Thoracic aorta (tissue), 2 donors: ENCODE measurements around the gene LAIR2. TPM values are rescaled to one million over a fixed set of nuclear protein-coding genes. Genes with fewer than 3 reads are reported as not detected.
A peak's percentile ranks its signal among the peaks of the same experiment; 100 is the strongest.

Experiments
- ATAC-seq: fragments of 150-250 bp; one replicate; pipeline ENCODE4 v1.8.0; 2017; ENCODE audit warnings: low read depth; ENCODE audit not compliant: insufficient number of reproducible peaks, low FRiP score
- DNase-seq: peaks from one replicate; pipeline ENCODE4 v3.0.0-alpha.2; 2020; ENCODE audit warnings: low spot score
- H3K27ac ChIP-seq, 2 donors: fragments of 200-600 bp; sonication (generic); 1 replicate in 1 of 2; 2 replicates in 1 of 2; pipeline ENCODE4 v1.5.1; 2016; ENCODE audit warnings: mild to moderate bottlenecking in 2 of 2, moderate library complexity in 2 of 2
- H3K27me3 ChIP-seq: fragments of 200-600 bp; sonication (generic); replicated peaks from 2 replicates; pipeline ENCODE4 v1.6.0; 2016; ENCODE audit warnings: mild to moderate bottlenecking; ENCODE audit not compliant: insufficient read depth
- H3K36me3 ChIP-seq: fragments of 200-600 bp; sonication (generic); one replicate; pipeline ENCODE4 v1.5.1; 2016
- H3K4me1 ChIP-seq, 2 donors: fragments of 200-600 bp; sonication (generic); 1 replicate in 1 of 2; 2 replicates in 1 of 2; pipeline versions ENCODE4 v1.5.1 to v1.6.0; 2016; ENCODE audit warnings: low read depth in 2 of 2, mild to moderate bottlenecking in 1 of 2; ENCODE audit not compliant: control insufficient read depth in 1 of 2
- H3K4me3 ChIP-seq: fragments of 200-600 bp; sonication (generic); 2 replicates; pipeline ENCODE4 v1.5.1; 2016; ENCODE audit warnings: mild to moderate bottlenecking
- H3K9me3 ChIP-seq: fragments of 200-600 bp; sonication (generic); 2 replicates; pipeline ENCODE4 v1.5.1; 2016
- total RNA-seq, 2 donors: library from RNA; depleted of rRNA; stranded (reverse); fragments of >200 nt; gene quantifications; one replicate each; pipeline versions ENCODE4 v1.1.0 to v1.2.3, GENCODE V29; 2016
- TF ChIP-seq, protein P1 (sequence below): fragments of 200-600 bp; sonication (generic); IDR thresholded peaks from one replicate; pipeline ENCODE4 v1.5.1; 2019; ENCODE audit warnings: antibody characterized with exemption

Gene LAIR2
- total RNA-seq, 2 donors from 2014 or later = not detected

DNA sequence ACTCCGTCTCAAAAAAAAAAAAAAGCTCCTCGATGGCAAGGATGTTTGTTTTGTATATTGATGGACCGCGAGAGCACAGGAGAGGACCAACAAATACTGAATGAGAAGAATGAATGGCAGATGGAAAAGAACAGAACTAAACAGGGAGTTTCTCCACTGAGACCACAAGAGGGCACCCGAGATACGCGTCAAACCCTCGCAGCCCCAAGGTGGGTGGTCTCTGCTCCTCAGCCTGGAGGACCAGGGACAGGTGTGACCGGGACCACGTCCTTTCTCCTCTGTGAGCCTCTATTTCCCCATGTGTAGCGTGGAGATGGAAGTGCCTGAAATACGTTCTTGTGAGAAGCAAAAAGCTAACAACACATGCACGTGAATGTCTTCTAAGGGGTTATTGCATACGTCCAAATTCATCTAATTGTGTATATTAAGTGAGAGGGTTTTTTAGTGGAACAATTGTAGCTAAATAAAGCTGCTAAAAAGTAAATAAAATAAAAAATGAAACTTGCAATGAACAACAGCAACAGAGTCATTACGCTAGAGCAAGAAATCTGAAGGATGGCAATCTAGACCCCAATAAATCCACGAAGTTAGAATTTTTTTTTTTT lies 21.2 kb upstream of the LAIR2 start:
- ATAC-seq = no peak
- H3K9me3 ChIP-seq = no peaks in the 10 kb centered on the region
- TF ChIP-seq, protein P1, sequence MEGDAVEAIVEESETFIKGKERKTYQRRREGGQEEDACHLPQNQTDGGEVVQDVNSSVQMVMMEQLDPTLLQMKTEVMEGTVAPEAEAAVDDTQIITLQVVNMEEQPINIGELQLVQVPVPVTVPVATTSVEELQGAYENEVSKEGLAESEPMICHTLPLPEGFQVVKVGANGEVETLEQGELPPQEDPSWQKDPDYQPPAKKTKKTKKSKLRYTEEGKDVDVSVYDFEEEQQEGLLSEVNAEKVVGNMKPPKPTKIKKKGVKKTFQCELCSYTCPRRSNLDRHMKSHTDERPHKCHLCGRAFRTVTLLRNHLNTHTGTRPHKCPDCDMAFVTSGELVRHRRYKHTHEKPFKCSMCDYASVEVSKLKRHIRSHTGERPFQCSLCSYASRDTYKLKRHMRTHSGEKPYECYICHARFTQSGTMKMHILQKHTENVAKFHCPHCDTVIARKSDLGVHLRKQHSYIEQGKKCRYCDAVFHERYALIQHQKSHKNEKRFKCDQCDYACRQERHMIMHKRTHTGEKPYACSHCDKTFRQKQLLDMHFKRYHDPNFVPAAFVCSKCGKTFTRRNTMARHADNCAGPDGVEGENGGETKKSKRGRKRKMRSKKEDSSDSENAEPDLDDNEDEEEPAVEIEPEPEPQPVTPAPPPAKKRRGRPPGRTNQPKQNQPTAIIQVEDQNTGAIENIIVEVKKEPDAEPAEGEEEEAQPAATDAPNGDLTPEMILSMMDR = peak; percentile 37
- DNase-seq = no peak
- no peaks in the 10 kb centered on the region for H3K27me3 ChIP-seq
- H3K36me3 ChIP-seq = no peaks in the 10 kb centered on the region
- no peaks in the 10 kb centered on the region for H3K4me1 ChIP-seq
- H3K4me3 ChIP-seq = no peak overlapping the region
- H3K27ac ChIP-seq = no peak overlapping the region

DNA sequence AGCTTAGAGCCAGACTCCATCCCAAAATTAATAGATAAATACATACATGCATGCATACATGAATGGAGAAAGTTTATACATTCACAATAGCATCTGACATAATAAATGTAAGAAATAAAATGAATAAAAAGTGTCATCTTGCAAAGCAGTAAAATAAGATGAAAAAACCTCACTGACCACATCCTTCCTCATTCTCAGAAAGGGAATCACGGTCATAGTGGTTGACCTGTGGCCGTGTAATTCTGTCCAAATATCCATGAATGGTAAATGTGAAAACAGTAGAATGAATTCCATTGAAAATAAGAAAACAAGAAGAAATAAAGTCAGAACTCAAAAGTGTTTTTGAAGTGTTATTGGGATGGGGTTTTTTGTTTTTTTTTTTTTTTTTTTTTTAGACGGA lies 19.7 kb upstream of the LAIR2 start:
- Histone ChIP-seq H3K27me3 (no peaks in the 10 kb centered on the region), H3K4me3 (no peak overlapping the region), H3K9me3 (no peaks in the 10 kb centered on the region), H3K4me1 (no peaks in the 10 kb centered on the region), H3K36me3 (no peaks in the 10 kb centered on the region), H3K27ac (no peak overlapping the region)
- ATAC-seq (no peak), DNase-seq (no peak)
- TF ChIP-seq, protein P1 = no peak

DNA sequence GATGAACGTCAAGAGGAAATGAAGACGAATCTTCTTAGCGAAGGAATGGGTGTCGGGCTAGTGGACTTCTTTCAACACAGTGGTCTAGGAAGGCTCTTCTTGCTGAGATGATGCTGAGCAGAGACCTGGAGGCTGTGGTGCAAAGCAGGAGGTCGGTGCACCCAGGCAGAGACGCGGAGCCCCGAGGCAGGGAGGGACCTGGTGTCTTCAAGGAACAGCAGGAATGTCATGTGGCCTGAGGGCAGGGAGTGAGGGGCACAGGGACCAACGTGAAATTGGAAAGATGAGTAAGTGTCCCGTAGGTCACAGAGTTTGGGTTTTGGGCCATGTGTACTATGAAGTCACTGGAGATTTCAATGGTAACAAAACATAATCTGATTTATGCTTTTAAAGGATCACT lies 18.2 kb upstream of the LAIR2 start:
- no peak overlapping the region for H3K4me3 ChIP-seq
- TF ChIP-seq, protein P1 = no peak
- no peaks in the 10 kb centered on the region for H3K27me3 ChIP-seq
- no peak for DNase-seq
- no peaks in the 10 kb centered on the region for H3K9me3 ChIP-seq
- H3K4me1 ChIP-seq = no peaks in the 10 kb centered on the region
- H3K36me3 ChIP-seq = no peaks in the 10 kb centered on the region
- ATAC-seq = no peak
- no peak overlapping the region for H3K27ac ChIP-seq

DNA sequence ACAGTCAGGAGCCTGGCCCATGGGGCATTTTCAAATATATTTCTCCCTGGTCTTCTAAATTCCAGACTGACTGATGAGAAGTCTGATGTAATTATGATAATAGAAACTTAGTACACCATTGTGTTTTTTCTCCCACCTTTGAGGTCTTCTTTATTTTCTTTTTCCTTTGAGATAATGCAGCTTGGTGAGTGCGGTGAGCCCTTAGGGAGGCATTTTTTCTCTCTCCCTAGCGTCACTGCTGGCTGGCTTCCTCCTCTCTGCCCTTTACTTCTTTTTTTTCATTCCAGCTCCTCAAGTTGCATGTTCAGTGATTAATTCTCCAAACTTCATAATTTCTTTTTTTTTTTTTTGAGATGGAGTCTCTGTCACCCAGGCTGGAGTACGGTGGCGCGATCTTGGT lies 16.8 kb upstream of the LAIR2 start:
- ATAC-seq (no peak), DNase-seq (no peak)
- H3K27ac ChIP-seq = no peak overlapping the region
- no peak overlapping the region for H3K4me3 ChIP-seq
- no peaks in the 10 kb centered on the region for H3K9me3 ChIP-seq
- no peaks in the 10 kb centered on the region for H3K27me3 ChIP-seq
- TF ChIP-seq, protein P1 = no peak
- no peaks in the 10 kb centered on the region for H3K36me3 ChIP-seq
- no peaks in the 10 kb centered on the region for H3K4me1 ChIP-seq

DNA sequence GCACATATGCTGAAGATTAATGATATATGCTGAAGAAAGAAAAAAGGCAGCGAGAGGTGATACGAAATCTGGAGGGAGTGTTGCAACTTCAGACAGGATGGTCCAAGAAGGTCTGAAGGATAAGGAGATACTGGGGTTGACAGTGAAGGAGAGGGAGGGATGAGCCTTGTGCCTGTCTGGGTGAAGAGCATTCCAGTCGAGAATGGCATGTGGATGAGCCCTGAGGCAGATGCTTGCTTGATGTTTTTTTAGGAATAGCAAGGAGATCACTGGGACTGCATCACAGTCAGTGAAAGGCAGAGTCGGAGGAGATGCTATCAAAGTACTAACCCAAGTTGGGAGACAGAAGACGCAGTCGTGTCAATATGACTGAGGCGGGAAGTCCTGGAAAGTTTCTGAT lies 13.3 kb upstream of the LAIR2 start:
- TF ChIP-seq, protein P1 = no peak
- Histone ChIP-seq H3K27me3 (no peaks in the 10 kb centered on the region), H3K27ac (no peak overlapping the region), H3K4me3 (no peak overlapping the region), H3K4me1 (no peaks in the 10 kb centered on the region), H3K36me3 (no peaks in the 10 kb centered on the region), H3K9me3 (no peaks in the 10 kb centered on the region)
- DNase-seq (no peak), ATAC-seq (no peak)
